ENCODE data around the gene PTPN14.

GRCh38 chr1:214402613-214403083, 148.8 kb downstream of the PTPN14 start:
- TF ChIP-seq L3MBTL2 (conservative IDR thresholded peaks at IDR 0.05): no peak
- no peak for TF ChIP-seq SUZ12 (IDR thresholded peaks at IDR 0.05)
- TF ChIP-seq SP1 (IDR thresholded peaks at IDR 0.05): no peak
- TF ChIP-seq HDGF (IDR thresholded peaks at IDR 0.05; ENCODE audit: borderline replicate concordance): no peak
- TF ChIP-seq BHLHE40 (IDR thresholded peaks at IDR 0.05; ENCODE audit: borderline replicate concordance): no peak
- TF ChIP-seq FOXA1 (IDR thresholded peaks at IDR 0.05): no peak
- no peak for TF ChIP-seq NFRKB (IDR thresholded peaks at IDR 0.05)
- TF ChIP-seq CTBP1 (IDR thresholded peaks at IDR 0.05; ENCODE audit: borderline replicate concordance): no peak
